COLO668 (cell line): Measurements from ENCODE around the gene LRRC4C.

Experiments
- DNase-seq: peaks from one replicate; lab custom pipeline; 2025; ENCODE audit not compliant: unreplicated experiment; lab: John Stamatoyannopoulos, UW

LRRC4C gene

DNA sequence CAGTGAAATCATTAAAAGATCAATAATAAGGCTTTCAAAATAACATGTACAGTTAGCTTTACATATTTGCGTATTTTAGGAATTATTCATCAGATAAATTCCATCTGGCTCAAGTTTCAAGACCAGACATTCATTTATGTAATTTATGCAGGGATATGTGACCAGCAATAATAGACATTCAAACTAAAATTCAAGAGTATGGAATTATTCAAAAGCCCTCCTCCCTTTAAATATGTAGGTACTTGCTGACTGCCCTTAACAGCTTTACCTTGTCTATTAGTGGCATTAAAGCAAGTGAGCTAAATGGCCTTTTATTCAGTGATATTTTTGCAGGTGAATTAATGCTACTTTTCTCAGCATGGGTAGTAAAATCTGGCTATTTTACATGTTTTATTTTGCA is 126.1 kb downstream of the LRRC4C start:
- no peak for DNase-seq

DNA sequence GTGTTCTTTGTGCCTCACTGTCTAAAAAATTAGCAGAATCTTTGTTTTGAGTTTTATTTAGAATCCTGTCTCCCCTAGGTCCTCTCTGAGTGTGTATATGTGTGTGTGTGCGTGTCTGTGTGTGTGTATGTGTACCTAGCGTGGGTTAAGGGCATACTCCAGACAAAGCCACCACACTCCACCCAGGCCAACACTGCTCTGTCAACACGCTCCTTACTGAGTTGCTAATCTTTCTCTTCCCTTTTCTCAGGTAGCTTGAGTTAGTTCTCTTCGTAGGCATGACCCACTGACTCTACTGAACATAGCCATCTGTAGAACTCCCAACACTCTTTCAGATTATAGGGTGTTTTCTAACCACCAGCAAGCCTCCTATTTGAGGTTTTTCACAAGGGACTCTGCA is 131.1 kb downstream of the LRRC4C start:
- DNase-seq, result no peak

- DNase-seq, result no peak
Measured at GRCh38 chr11:41323446-41323845, 136.0 kb downstream of the LRRC4C start.

GRCh38 chr11:41320653-41321052 is 138.8 kb downstream of the LRRC4C start:
- no peak for DNase-seq

DNA sequence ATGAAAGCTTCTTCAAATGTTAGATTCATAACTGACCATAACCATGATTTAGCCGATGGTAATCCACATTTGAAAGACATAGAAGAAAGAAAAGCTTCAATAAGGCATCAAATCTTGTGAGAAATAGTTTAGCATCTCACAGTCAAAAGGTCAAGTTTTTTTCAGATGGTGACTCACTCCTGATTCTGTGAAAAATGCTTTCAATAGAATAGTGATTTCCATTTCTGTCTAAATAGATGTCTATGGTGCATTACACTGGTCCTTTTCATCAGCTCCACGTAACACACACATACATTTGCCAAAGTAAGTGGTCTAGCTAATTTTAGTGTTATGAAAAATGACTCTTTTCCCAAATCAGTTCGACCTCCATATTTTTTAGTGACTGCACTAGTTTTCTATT is 139.2 kb downstream of the LRRC4C start:
- DNase-seq, result no peak

DNA sequence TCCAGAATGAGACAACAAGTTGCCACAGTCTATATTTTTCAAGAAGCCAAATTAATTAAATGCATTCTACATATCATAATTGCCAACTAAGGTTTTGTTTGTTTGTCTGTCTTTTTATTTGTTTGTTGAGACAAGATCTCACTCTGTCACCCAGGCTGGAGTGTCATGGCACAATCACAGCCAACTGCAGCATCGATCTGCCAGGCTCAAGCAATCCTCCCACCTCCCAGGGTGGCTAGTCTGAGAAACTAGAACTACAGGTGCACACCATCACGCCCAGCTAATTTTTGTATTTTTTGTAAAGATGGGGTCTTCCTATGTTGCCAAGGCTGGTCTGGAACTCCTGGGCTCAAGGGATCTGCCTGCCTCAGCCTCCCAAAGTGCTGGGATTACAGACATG is 140.0 kb downstream of the LRRC4C start:
- no peak for DNase-seq

- DNase-seq, result no peak
Measured at GRCh38 chr11:41316751-41317150, 142.7 kb downstream of the LRRC4C start.

DNA sequence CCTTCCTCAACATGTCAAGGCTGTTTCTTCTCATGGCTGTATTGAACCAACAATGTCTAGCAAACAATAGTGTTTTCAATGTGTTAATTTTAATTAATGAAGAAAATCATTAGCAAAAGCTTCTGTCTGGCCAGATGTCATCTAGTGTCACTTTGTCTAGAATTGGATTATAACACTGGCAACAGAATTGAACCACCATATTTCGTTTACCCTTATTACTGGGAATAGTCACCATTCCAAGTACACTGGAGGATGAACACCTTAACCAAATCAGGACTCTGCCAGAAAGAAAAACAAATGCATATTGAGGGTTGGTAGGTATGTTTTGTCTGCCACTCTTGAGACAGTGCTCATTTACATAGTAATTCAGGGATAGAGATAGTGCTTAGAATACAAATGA is 146.2 kb downstream of the LRRC4C start:
- DNase-seq, result no peak

GRCh38 chr11:41309716-41310115 is 149.7 kb downstream of the LRRC4C start:
- no peak for DNase-seq

GRCh38 chr11:41309111-41309522 is 150.3 kb downstream of the LRRC4C start:
- no peak for DNase-seq

DNA sequence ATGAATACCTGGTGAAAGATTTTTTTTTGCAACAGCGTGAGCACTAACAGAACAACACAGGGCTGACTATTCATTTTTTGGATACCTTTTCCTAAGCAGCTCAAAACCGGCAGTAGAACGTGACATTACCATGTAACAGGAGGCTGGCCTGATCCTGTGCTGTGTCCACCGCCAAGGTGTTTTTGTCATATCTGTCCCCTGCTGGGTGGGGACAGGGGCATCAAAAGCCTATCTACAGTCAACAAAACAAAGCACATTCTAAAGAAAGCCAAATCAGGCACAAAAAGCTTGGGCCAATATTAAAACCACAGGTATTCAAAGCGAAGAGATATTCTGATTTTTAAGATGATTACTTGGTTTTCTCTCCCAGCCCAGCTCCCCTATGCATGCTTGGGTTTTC is 151.2 kb downstream of the LRRC4C start:
- DNase-seq, result no peak

DNA sequence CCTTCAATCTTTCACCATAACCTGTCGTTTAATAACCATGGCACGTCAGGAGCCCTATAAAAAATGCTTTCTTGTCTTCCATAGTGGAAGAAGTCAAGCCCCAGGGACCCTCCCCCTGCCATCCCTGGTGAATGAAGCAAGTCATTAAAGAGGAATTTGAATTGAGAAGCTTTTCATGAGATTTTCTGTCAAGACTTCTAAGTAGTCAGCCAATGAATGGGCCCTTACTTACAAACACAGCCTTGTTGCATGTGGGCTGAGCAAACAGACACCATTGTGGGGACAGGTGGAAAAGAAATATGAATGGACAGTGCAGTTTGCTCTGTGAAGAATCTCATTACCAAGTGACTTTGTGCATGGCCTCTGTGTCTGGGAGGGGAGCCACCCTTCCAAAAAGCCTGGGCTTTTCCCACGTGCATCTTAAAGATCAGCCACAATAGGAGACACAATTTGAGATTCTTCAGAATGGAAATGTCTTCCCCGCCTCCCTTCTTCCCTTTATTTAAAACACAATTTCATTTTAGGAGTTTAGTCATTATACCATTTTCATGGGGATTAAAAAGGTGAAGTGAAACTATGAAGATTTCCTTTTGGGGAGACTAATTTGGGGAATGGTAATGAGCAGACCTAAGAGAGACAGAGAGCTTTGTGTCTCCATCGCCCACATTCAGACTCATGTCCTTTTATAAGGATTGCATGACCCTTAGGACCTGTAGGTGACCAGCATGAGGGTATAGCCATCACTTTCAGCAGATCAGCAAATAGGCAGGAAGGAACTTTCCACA is 152.0 kb downstream of the LRRC4C start:
- no peak for DNase-seq

DNA sequence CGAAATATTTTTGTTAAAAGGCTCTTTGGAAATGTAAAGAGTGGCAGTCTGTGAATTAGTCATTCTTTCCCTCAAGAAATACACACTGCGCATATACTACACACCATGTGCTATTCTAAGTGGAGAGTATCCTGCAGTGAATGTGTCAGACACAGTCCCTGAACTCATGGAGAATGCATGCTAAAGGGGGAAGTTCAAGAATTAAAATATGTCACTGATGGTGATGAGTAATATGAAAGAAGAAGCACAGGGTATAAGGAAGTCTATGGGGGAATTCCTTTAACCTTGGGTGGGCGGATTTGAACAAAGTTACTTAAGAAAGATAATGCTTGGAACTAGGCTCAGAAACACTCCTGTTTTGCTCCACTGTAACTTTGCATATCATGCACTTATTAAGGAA is 153.0 kb downstream of the LRRC4C start:
- no peak for DNase-seq

DNA sequence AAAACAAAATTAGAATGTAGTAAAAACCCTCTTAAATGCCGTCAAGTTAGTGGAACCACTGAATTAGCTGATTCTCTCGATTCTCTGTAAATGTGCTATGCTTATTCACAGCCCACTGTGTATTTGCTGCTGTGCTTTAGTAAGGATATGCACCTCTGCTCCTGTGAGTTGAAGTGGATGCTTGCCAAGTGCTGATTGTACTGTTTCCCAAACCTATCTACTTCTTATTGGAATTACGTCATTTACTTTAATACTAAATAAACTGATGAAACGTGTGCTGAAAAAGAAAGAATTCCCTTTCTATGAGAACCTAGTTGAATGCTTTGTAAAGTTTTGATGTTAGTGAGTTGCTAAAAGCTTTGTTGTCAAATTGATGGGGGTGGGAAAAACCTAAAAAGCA is 158.4 kb downstream of the LRRC4C start:
- DNase-seq, result no peak

- no peak for DNase-seq
Measured at GRCh38 chr11:41289408-41289807, 170.0 kb downstream of the LRRC4C start.

DNA sequence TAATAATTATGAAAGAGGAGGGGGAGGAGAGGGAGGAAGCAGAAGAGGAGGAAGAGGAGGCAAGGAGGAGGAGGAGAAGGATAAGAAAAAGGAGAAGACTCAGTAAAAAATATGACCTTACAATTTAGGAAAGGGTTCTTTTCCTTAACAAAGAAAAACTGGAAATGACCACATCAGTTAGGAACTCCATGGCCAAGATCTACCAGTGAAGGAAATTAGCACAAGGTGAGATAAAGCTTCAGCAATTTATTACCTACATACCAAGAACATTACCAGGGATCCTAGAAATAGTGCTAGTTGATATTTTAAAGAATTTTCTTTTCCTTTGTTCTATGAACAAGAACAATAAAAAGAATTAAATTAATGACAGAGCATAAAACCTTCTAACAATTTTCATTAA is 172.7 kb downstream of the LRRC4C start:
- DNase-seq, result no peak

GRCh38 chr11:41284354-41284753 is 175.1 kb downstream of the LRRC4C start:
- DNase-seq, result no peak

DNA sequence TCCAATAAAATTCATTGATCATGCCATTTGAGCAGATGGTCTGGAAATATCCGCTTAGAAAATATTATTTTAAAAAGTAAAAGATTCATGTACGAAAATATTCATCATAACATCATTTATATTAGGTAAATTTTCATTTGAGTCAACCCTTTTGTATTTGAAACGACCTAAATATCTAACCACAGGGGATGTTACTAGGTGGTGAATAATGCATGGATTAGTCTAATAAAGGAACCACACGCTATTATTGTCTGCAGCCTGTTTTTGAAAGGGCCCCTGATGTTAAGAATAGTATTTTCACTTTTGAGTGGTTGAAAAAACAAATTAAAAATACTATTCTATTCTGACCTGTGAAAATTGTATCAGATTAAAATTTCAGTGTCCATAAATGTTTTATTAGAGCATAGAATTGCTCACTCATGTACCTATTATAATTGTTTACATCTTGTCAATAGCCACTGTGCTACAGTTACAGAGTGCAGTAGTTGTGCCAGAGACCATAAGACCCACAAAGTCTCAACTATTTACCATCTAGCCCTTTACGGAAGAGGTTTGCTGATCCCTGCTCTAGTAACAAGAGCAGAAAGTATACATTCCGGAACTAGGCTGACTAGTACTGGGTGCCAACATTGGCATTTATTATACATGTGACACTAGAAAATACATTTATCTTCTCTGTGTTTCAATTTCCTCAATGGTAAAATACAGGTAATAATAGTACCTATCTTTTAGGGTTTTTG is 176.1 kb downstream of the LRRC4C start:
- DNase-seq, result no peak

DNA sequence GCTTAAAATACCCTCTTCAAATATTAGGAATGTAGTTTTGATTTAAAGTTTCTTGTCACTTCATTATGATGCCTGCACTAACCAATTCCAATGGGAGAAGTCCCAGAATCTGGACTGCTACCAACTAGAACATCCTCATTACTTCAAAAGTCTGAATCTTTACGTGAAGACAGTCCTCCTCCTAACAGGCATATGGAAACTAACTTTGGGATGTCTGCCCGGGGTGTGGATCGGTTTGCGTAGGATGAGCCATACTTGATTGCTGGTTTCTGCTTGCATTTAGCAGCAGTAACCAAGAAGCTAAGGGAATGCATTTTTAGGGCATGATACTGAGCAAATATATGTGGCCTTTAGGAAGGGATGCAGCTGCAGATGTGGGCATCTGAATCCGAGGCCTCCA is 177.1 kb downstream of the LRRC4C start:
- DNase-seq, result no peak

DNA sequence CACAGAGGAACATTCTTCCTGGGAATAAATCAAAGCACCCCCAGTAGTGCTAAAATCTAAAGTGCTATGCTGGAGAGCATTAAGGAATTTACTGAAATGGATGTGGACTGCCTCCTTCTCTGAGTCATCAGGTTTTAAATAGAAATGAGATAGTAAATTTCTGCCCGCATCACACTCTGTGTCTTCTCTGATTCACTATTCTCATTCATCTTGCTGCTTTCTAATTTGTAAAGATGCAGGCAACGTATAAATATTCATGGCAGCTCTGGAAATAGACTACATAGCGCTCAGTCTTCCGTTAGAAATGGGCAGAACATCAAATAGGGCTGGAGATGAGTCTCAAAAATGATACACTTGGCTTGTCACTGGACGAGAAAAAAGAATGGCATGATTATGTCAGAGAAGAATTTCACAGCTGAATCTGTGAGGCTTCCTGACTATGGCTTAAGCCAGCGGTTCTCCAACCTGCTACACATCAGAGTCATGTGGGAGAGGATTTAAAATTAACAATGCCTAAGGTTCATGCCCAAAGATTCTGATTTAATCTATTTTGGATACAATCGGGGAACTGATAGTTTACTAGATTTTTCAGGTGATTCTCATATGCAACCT is 178.2 kb downstream of the LRRC4C start:
- no peak for DNase-seq

DNA sequence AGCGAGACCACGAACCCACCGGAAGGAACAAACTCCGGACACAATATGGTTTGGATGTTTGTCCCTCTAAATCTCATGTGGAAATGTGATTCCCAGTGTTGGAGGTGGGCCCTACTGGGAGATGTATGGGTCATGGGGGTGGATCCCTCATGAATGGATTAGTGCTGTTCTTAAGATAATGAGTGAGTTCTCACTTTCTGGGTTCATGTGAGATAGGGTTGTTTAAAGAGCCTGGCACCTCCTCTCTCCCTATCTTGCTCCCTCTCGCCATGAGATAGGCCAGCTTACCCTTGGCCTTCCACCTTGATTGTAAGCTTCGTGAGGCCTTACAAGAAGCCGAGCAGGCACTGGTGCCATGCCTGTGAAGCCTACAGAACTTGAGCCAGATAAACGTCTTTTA is 184.6 kb downstream of the LRRC4C start:
- DNase-seq, result no peak

DNA sequence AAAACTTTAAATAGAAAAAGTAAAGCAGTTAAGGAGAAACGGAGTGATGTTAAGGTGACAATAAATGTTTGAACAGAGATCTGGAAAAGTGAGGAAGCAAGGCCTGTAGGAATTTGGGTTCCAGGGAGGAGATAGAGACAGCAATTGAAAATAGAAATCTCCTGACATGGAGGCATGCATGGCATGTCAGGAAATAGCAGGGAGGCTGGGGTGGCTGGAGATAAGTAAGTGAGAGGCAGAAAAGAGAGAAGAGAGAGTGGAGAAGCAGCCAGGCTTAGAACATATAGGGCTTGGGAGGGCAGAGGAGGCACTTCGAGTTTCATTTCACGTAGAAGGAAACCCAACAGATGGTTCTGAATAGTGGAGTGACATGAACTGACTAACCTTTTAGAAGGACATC is 185.5 kb downstream of the LRRC4C start:
- DNase-seq, result no peak
